ENCODE data around the gene PAPPA2.

- TF ChIP-seq CTCF (conservative IDR thresholded peaks at IDR 0.05; ENCODE audit: low read length) (peak; percentile 68), EZH2phosphoT487 (IDR thresholded peaks at IDR 0.05; ENCODE audit: borderline replicate concordance, low read depth, low read length) (no peak)
Measured at GRCh38 chr1:176466514-176466913, 3.5 kb downstream of the PAPPA2 start.

Measured in OCI-LY7 (cell line).